Transverse colon (tissue), 4 donors: ENCODE data around the gene TWF2.

Experiments used
- POLR2A ChIP-seq: fragments of 450-650 bp; IDR thresholded peaks from one replicate; pipeline ENCODE4 v1.6.1; 2016; ENCODE audit warnings: antibody characterized with exemption, mild to moderate bottlenecking, moderate library complexity
- POLR2AphosphoS5 ChIP-seq, 3 donors: sonication (generic); formaldehyde crosslinking; IDR thresholded peaks; one replicate each; pipeline ENCODE4 v1.6.1; 2016; ENCODE audit warnings: antibody characterized with exemption in 3 of 3
- TF ChIP-seq, protein P1 (sequence below), 5 experiments: fragments of 200-600 bp in 3 of 5; fragments of 450-650 bp in 2 of 5; sonication (generic) in 3 of 5; IDR thresholded peaks; 1 replicate in 2 of 5; 2 replicates in 3 of 5; pipeline ENCODE4 v1.5.1; 2016 to 2017; ENCODE audit warnings: antibody characterized with exemption in 5 of 5, inconsistent platforms in 3 of 5, mild to moderate bottlenecking in 2 of 5, moderate library complexity in 1 of 5

GRCh38 chr3:52259448-52259847 is 20.5 kb upstream of the TWF2 start:
- TF ChIP-seq, protein P1, sequence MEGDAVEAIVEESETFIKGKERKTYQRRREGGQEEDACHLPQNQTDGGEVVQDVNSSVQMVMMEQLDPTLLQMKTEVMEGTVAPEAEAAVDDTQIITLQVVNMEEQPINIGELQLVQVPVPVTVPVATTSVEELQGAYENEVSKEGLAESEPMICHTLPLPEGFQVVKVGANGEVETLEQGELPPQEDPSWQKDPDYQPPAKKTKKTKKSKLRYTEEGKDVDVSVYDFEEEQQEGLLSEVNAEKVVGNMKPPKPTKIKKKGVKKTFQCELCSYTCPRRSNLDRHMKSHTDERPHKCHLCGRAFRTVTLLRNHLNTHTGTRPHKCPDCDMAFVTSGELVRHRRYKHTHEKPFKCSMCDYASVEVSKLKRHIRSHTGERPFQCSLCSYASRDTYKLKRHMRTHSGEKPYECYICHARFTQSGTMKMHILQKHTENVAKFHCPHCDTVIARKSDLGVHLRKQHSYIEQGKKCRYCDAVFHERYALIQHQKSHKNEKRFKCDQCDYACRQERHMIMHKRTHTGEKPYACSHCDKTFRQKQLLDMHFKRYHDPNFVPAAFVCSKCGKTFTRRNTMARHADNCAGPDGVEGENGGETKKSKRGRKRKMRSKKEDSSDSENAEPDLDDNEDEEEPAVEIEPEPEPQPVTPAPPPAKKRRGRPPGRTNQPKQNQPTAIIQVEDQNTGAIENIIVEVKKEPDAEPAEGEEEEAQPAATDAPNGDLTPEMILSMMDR (IDR thresholded peaks at IDR 0.05) = no peak
- TF ChIP-seq POLR2AphosphoS5 (IDR thresholded peaks at IDR 0.05) (no peak), POLR2A (no peak)
